Stimulated activated naive CD4-positive, alpha-beta T cell treated with Interleukin-2 at 50 U/mL for 16 hours (primary cell): ENCODE data around the gene SHANK1.
"Not testable (repeated sequence)": the region's sequence is repeated elsewhere in the genome, so short reads cannot be mapped to it uniquely, and the experiment has no call there.

ENCODE experiments used
- DNase-seq: peaks from one replicate; lab custom pipeline; 2025; lab: John Stamatoyannopoulos, UW

Gene SHANK1

GRCh38 chr19:50719566-50719965 is at the start of gene SHANK1:
TSS of gene SHANK1 (minus strand) at chr19:50719802. CDS start at chr19:50716919, 2,883 bp downstream.
- no peak for DNase-seq

GRCh38 chr19:50768277-50768676 is 48.7 kb upstream of the SHANK1 start:
- DNase-seq: no peak

GRCh38 chr19:50767263-50767662 is 47.7 kb upstream of the SHANK1 start:
- DNase-seq: not testable (repeated sequence)

GRCh38 chr19:50766746-50767145 is 47.1 kb upstream of the SHANK1 start:
- not testable (repeated sequence) for DNase-seq

- DNase-seq: no peak
These were observed 44.8 kb upstream of the SHANK1 start for GRCh38 chr19:50764409-50764808.

- DNase-seq: not testable (repeated sequence)
These were observed 43.9 kb upstream of the SHANK1 start for GRCh38 chr19:50763521-50763920.

- DNase-seq: not testable (repeated sequence)
These were observed 41.9 kb upstream of the SHANK1 start for GRCh38 chr19:50761501-50761900.

GRCh38 chr19:50759886-50760285 is 40.3 kb upstream of the SHANK1 start:
- DNase-seq: no peak

- not testable (repeated sequence) for DNase-seq
These were observed 39.5 kb upstream of the SHANK1 start for GRCh38 chr19:50759076-50759475.

- not testable (repeated sequence) for DNase-seq
These were observed 38.0 kb upstream of the SHANK1 start for GRCh38 chr19:50757624-50758023.

GRCh38 chr19:50756244-50756643 is 36.6 kb upstream of the SHANK1 start:
- not testable (repeated sequence) for DNase-seq

- no peak for DNase-seq
These were observed 34.3 kb upstream of the SHANK1 start for GRCh38 chr19:50753879-50754278.

- DNase-seq: no peak
These were observed 30.4 kb upstream of the SHANK1 start for GRCh38 chr19:50750010-50750409.

- no peak for DNase-seq
These were observed 29.9 kb upstream of the SHANK1 start for GRCh38 chr19:50749490-50749889.

GRCh38 chr19:50747141-50747540 is 27.5 kb upstream of the SHANK1 start:
- DNase-seq: not testable (repeated sequence)

GRCh38 chr19:50745221-50745620 is 25.6 kb upstream of the SHANK1 start:
- DNase-seq: no peak

GRCh38 chr19:50743537-50743936 is 23.9 kb upstream of the SHANK1 start:
- no peak for DNase-seq

GRCh38 chr19:50741179-50741933 is 21.8 kb upstream of the SHANK1 start:
- no peak for DNase-seq

GRCh38 chr19:50739914-50740426 is 20.4 kb upstream of the SHANK1 start:
- DNase-seq: no peak

- no peak for DNase-seq
These were observed 19.7 kb upstream of the SHANK1 start for GRCh38 chr19:50739132-50739913.

GRCh38 chr19:50736338-50736737 is 16.7 kb upstream of the SHANK1 start:
- no peak for DNase-seq

- DNase-seq: no peak
These were observed 16.3 kb upstream of the SHANK1 start for GRCh38 chr19:50735869-50736268.

GRCh38 chr19:50729894-50730293 is 10.3 kb upstream of the SHANK1 start:
- DNase-seq: no peak
